ENCODE measurements around the gene APOL6.
"Not testable (repeated sequence)": the region's sequence is repeated elsewhere in the genome, so short reads cannot be mapped to it uniquely, and the experiment has no call there.

Gene APOL6

DNA sequence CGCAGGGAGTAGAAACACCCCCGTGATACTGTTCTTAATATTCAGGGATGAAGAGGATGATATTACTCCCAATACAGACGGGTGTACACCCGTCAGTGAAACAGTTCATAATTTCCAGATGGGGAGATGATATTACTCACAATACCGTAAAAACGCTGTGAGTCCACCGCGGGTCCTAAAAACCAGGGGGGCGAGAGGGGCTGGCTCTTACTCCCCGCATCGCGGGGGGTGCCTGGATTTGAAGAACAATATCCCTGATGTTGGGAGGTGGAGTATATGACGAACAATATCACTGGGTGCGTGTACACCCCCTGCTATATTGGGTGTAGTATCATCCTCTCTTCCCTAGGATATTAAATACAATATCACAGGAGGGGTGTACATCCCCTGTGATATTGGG lies 48.9 kb downstream of the APOL6 start:
- H3K9me3 ChIP-seq (ENCODE audit: control insufficient read depth, insufficient read depth, low read depth, low read length): no peaks in the 10 kb centered on the region
- H3K27me3 ChIP-seq (ENCODE audit: control insufficient read depth, insufficient read depth, low read length): peaks cover 20% of the 10 kb centered on the region; the same call in 1 of the 2 replicates
- no peaks in the 10 kb centered on the region for H3K36me3 ChIP-seq (ENCODE audit: control insufficient read depth, insufficient read depth, low read length)
- H3K4me3 ChIP-seq (ENCODE audit: low read depth, low read length): no peak overlapping the region
- H3K4me1 ChIP-seq (ENCODE audit: control insufficient read depth, insufficient read depth, low read length): no peaks in the 10 kb centered on the region
- no peak overlapping the region for H3K9ac ChIP-seq (ENCODE audit: low read length)
- H3K27ac ChIP-seq (ENCODE audit: low read depth, low read length): no peak overlapping the region

- H3K9me3 ChIP-seq (ENCODE audit: control insufficient read depth, insufficient read depth, low read depth, low read length); H3K4me3 ChIP-seq (ENCODE audit: low read depth, low read length); H3K9ac ChIP-seq (ENCODE audit: low read length); H3K4me1 ChIP-seq (ENCODE audit: control insufficient read depth, insufficient read depth, low read length); H3K36me3 ChIP-seq (ENCODE audit: control insufficient read depth, insufficient read depth, low read length); H3K27ac ChIP-seq (ENCODE audit: low read depth, low read length): not testable (repeated sequence)
- peaks cover 14% of the 10 kb centered on the region; the same call in 1 of the 2 replicates for H3K27me3 ChIP-seq (ENCODE audit: control insufficient read depth, insufficient read depth, low read length)
These were observed 51.6 kb downstream of the APOL6 start for GRCh38 chr22:35699852-35700251.

DNA sequence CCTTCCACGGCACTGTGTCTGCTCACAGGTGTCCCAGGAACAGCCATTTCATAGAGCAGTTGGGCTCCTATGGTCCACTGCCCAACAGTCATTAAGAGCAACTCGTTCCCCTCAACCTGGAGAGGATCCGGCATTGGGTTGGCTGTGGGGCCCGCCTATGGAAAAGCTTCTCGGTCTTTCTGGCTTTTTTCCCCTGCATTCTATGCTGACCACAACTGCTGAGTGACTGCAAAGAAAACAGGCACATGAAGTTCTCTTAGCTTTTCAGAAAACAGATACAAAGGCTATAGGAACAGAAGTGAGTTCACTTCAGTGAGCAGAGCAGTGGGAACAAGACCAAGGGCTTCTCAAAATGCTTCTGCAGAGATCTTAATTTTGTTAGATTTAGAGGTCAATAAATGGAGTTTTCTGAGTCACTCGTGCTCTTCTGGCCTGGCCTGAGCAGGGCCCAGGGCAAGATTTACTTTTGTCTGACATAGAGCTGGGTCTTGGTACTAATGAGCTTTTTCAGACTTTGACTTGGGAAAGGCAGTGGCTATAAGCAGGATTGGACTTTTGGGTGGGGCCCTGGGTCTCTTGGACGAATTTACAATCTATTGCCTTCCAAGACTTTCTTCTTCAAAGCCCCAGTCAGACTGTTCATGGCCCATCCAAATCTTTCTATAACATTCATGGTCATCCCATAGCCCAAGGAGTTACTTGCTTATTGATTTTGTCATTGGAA lies 55.8 kb downstream of the APOL6 start:
- Histone ChIP-seq H3K27me3 (ENCODE audit: control insufficient read depth, insufficient read depth, low read length) (peaks cover 9% of the 10 kb centered on the region; the same call in 1 of the 2 replicates), H3K9me3 (ENCODE audit: control insufficient read depth, insufficient read depth, low read depth, low read length) (no peaks in the 10 kb centered on the region), H3K36me3 (ENCODE audit: control insufficient read depth, insufficient read depth, low read length) (no peaks in the 10 kb centered on the region), H3K9ac (ENCODE audit: low read length) (no peak overlapping the region), H3K4me1 (ENCODE audit: control insufficient read depth, insufficient read depth, low read length) (no peaks in the 10 kb centered on the region), H3K4me3 (ENCODE audit: low read depth, low read length) (no peak overlapping the region), H3K27ac (ENCODE audit: low read depth, low read length) (no peak overlapping the region)

GRCh38 chr22:35705141-35705540 lies 56.9 kb downstream of the APOL6 start:
- Histone ChIP-seq H3K27ac (ENCODE audit: low read depth, low read length) (no peak overlapping the region), H3K9ac (ENCODE audit: low read length) (no peak overlapping the region), H3K36me3 (ENCODE audit: control insufficient read depth, insufficient read depth, low read length) (no peaks in the 10 kb centered on the region), H3K9me3 (ENCODE audit: control insufficient read depth, insufficient read depth, low read depth, low read length) (no peaks in the 10 kb centered on the region), H3K4me3 (ENCODE audit: low read depth, low read length) (no peak overlapping the region), H3K27me3 (ENCODE audit: control insufficient read depth, insufficient read depth, low read length) (peaks cover 8% of the 10 kb centered on the region; the same call in 1 of the 2 replicates), H3K4me1 (ENCODE audit: control insufficient read depth, insufficient read depth, low read length) (no peaks in the 10 kb centered on the region)

- no peak overlapping the region for H3K9ac ChIP-seq (ENCODE audit: low read length)
- no peaks in the 10 kb centered on the region for H3K4me1 ChIP-seq (ENCODE audit: control insufficient read depth, insufficient read depth, low read length)
- no peaks in the 10 kb centered on the region for H3K36me3 ChIP-seq (ENCODE audit: control insufficient read depth, insufficient read depth, low read length)
- peaks cover 4% of the 10 kb centered on the region; the same call in 1 of the 2 replicates for H3K9me3 ChIP-seq (ENCODE audit: control insufficient read depth, insufficient read depth, low read depth, low read length)
- H3K27me3 ChIP-seq (ENCODE audit: control insufficient read depth, insufficient read depth, low read length): no peaks in the 10 kb centered on the region
- no peak overlapping the region for H3K4me3 ChIP-seq (ENCODE audit: low read depth, low read length)
- H3K27ac ChIP-seq (ENCODE audit: low read depth, low read length): no peak overlapping the region
These were observed 60.2 kb downstream of the APOL6 start for GRCh38 chr22:35708453-35708852.

DNA sequence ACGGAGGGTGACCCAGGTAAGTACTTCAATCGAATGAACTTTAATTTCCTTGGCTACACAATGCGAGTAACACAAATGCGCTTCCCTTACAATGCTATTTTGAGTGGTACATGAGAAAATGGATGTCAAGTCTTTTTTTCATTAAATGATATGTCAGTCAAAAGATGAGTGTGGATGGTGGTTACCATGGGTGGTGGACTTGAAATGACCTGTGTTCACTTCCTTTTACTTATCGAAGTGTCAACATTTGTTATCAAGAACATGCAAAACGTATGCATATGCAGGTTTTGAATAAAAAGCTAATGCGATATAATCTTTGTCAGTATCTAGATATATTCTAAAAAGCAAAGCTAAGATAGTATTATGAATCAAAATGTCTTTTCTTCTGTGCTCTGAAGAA lies 60.7 kb downstream of the APOL6 start:
- Histone ChIP-seq H3K27ac (ENCODE audit: low read depth, low read length) (no peak overlapping the region), H3K9ac (ENCODE audit: low read length) (no peak overlapping the region), H3K4me1 (ENCODE audit: control insufficient read depth, insufficient read depth, low read length) (no peaks in the 10 kb centered on the region), H3K36me3 (ENCODE audit: control insufficient read depth, insufficient read depth, low read length) (no peaks in the 10 kb centered on the region), H3K27me3 (ENCODE audit: control insufficient read depth, insufficient read depth, low read length) (no peaks in the 10 kb centered on the region), H3K4me3 (ENCODE audit: low read depth, low read length) (no peak overlapping the region), H3K9me3 (ENCODE audit: control insufficient read depth, insufficient read depth, low read depth, low read length) (peaks cover 4% of the 10 kb centered on the region; the same call in 1 of the 2 replicates)

DNA sequence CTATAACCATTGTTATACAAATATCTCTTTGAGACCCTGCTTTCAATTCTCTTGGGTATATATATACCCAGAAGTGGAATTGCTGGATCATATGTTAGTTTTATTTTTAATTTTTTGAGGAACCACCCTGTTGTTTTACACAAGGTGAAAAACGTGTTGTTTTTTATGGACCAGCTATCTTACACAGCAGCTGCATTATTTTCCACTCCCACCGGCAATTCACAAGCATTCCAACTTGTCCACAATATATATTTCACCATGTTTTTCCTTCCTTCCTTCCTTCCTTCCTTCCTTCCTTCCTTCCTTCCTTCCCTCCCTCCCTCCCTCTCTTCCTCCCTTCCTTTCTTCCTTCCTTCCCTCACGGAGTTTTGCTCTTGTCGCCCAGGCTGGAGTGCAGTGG lies 63.1 kb downstream of the APOL6 start:
- Histone ChIP-seq H3K27me3 (ENCODE audit: control insufficient read depth, insufficient read depth, low read length) (no peaks in the 10 kb centered on the region), H3K9ac (ENCODE audit: low read length) (no peak overlapping the region), H3K27ac (ENCODE audit: low read depth, low read length) (no peak overlapping the region), H3K4me1 (ENCODE audit: control insufficient read depth, insufficient read depth, low read length) (no peaks in the 10 kb centered on the region), H3K9me3 (ENCODE audit: control insufficient read depth, insufficient read depth, low read depth, low read length) (peaks cover 4% of the 10 kb centered on the region; the same call in 1 of the 2 replicates), H3K36me3 (ENCODE audit: control insufficient read depth, insufficient read depth, low read length) (no peaks in the 10 kb centered on the region), H3K4me3 (ENCODE audit: low read depth, low read length) (no peak overlapping the region)

DNA sequence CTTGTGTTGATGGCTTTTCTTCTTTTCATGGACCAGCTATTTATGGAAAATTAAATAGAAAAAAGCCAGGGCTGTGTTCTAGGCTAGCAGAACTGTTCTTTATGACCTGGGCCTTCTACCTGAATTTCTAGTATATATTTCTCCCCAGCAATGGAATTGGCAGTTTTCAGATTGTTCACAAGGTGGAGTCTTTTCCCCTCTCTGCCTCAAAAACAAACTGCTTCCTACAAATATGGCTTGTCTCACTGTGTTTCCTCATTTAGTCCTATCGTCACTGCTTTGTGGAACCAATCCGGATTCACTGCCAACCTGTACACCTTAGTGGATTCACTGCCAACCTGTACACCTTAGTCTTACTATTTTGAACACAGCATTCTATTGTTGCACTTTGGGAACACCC lies 64.4 kb downstream of the APOL6 start:
- H3K4me3 ChIP-seq (ENCODE audit: low read depth, low read length): no peak overlapping the region
- H3K9me3 ChIP-seq (ENCODE audit: control insufficient read depth, insufficient read depth, low read depth, low read length): peaks cover 4% of the 10 kb centered on the region; the same call in 1 of the 2 replicates
- no peak overlapping the region for H3K9ac ChIP-seq (ENCODE audit: low read length)
- H3K27me3 ChIP-seq (ENCODE audit: control insufficient read depth, insufficient read depth, low read length): no peaks in the 10 kb centered on the region
- no peaks in the 10 kb centered on the region for H3K36me3 ChIP-seq (ENCODE audit: control insufficient read depth, insufficient read depth, low read length)
- H3K4me1 ChIP-seq (ENCODE audit: control insufficient read depth, insufficient read depth, low read length): no peaks in the 10 kb centered on the region
- no peak overlapping the region for H3K27ac ChIP-seq (ENCODE audit: low read depth, low read length)

- Histone ChIP-seq H3K27me3 (ENCODE audit: control insufficient read depth, insufficient read depth, low read length) (no peaks in the 10 kb centered on the region), H3K9ac (ENCODE audit: low read length) (no peak within 1 kb of the TSS), H3K4me3 (ENCODE audit: low read depth, low read length) (no peak within 1 kb of the TSS), H3K9me3 (ENCODE audit: control insufficient read depth, insufficient read depth, low read depth, low read length) (peaks cover 8% of the 10 kb centered on the region; the same call in 1 of the 2 replicates), H3K27ac (ENCODE audit: low read depth, low read length) (no peak within 1 kb of the TSS), H3K36me3 (ENCODE audit: control insufficient read depth, insufficient read depth, low read length) (no peaks in the 10 kb centered on the region), H3K4me1 (ENCODE audit: control insufficient read depth, insufficient read depth, low read length) (no peaks in the 10 kb centered on the region)
These were observed 69.3 kb downstream of the APOL6 start, which contains the start of gene APOL5 for GRCh38 chr22:35717572-35717971. Gene APOL5, plus strand, starts transcription at chr22:35717872. Its CDS starts 0 bp downstream, at chr22:35717872.
